Retinal pigment epithelial cell (primary cell): ENCODE results near the gene TMEM242.

ENCODE experiments used
- DNase-seq: peaks from one replicate; pipeline ENCODE4 v3.0.0-alpha.2; 2010; ENCODE audit warnings: low read depth
- H3K4me3 ChIP-seq: 2 replicates; pipeline ENCODE4 v1.5.1; 2011; ENCODE audit warnings: mild to moderate bottlenecking, low read length, control low read depth, moderate library complexity
- CTCF ChIP-seq: conservative IDR thresholded peaks from 2 replicates; pipeline ENCODE4 v1.5.1; 2011; ENCODE audit warnings: low read depth, low read length, control low read depth, inconsistent platforms

The TMEM242 gene

GRCh38 chr6:157239671-157240058 lies 83.7 kb downstream of the TMEM242 start:
- no peak for DNase-seq
- TF ChIP-seq CTCF, result no peak
- H3K4me3 ChIP-seq, result peak overlapping the region; percentile 17
